Measurements from ENCODE around the gene USP10.

The USP10 gene

GRCh38 chr16:84749072-84749471 is 49.3 kb downstream of the USP10 start:
- no peak overlapping the region for H3K4me3 ChIP-seq (ENCODE audit: low read depth, low read length)
- in situ Hi-C loops (cut with HindIII; ENCODE audit: low sequenced_read_pairs): no loop called here
- TF ChIP-seq, protein P1, sequence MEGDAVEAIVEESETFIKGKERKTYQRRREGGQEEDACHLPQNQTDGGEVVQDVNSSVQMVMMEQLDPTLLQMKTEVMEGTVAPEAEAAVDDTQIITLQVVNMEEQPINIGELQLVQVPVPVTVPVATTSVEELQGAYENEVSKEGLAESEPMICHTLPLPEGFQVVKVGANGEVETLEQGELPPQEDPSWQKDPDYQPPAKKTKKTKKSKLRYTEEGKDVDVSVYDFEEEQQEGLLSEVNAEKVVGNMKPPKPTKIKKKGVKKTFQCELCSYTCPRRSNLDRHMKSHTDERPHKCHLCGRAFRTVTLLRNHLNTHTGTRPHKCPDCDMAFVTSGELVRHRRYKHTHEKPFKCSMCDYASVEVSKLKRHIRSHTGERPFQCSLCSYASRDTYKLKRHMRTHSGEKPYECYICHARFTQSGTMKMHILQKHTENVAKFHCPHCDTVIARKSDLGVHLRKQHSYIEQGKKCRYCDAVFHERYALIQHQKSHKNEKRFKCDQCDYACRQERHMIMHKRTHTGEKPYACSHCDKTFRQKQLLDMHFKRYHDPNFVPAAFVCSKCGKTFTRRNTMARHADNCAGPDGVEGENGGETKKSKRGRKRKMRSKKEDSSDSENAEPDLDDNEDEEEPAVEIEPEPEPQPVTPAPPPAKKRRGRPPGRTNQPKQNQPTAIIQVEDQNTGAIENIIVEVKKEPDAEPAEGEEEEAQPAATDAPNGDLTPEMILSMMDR (IDR thresholded peaks at IDR 0.05; ENCODE audit: low read depth, low read length): no peak
- no peak for DNase-seq (ENCODE audit: low read depth, low spot score)

DNA sequence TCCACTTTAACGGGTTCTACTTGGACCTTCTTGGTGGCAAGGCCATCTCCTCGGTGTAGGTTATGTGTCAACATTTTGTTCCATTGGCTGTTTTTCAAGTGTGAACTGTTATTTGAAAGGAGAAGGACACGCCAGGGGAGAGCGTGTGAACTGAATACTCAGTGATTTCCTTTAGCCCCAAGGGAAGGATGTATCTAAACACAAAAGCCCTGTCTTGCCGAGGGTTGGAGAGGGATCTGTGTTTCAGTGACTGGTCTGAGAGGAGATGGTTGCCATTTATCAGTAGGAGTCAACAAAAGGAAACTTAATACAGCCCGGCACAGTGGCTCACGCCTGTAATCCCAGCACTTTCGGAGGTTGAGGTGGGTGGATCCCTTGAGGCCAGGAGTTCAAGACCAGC is 50.0 kb downstream of the USP10 start:
- in situ Hi-C loops (cut with HindIII; ENCODE audit: low sequenced_read_pairs): no loop called here
- TF ChIP-seq, protein P1 (IDR thresholded peaks at IDR 0.05; ENCODE audit: low read depth, low read length): no peak
- no peak overlapping the region for H3K4me3 ChIP-seq (ENCODE audit: low read depth, low read length)
- DNase-seq (ENCODE audit: low read depth, low spot score): no peak

GRCh38 chr16:84750575-84750974 is 50.8 kb downstream of the USP10 start:
- TF ChIP-seq, protein P1 (IDR thresholded peaks at IDR 0.05; ENCODE audit: low read depth, low read length): no peak
- in situ Hi-C loops (cut with HindIII; ENCODE audit: low sequenced_read_pairs): no loop called here
- DNase-seq (ENCODE audit: low read depth, low spot score): no peak
- no peak overlapping the region for H3K4me3 ChIP-seq (ENCODE audit: low read depth, low read length)

DNA sequence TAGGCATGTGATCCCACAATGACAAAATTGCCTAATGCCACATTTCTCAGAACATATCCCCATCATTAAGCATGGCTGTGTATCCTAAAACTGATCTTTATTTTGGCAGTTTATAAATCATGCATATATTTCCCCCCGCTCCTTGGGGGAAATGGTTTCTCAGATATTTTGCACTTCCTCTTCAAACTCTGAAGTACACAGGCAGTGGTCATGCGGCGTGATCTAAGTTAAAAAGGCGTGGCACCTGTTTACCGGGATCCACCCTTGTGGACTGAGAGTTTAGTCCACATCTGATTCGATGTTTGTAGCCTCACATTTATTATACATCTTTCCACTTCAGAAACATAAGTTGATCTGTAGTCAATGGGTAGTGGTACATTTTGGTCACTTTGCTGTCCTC is 51.4 kb downstream of the USP10 start:
- in situ Hi-C loops (cut with HindIII; ENCODE audit: low sequenced_read_pairs): no loop called here
- no peak for DNase-seq (ENCODE audit: low read depth, low spot score)
- TF ChIP-seq, protein P1 (IDR thresholded peaks at IDR 0.05; ENCODE audit: low read depth, low read length): no peak
- H3K4me3 ChIP-seq (ENCODE audit: low read depth, low read length): no peak overlapping the region

DNA sequence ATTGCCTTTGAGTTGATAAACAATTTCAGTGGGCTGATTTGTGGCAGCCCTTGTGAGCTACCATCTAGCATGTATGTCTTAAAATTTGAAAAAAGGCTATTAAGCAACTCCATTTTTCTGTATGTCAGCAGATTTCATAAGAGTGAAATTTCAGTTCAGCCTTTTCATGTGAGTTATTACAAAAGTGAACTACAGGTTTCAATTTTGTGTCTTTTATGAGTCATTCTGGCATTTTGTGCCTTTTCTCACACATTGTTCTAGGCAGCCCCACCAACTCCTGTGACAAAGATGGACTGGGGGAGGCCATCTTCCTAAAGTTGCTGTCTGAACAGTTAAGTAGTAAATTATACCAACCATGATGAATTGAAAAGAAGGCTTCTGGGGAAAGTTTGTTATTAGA is 52.1 kb downstream of the USP10 start:
- TF ChIP-seq, protein P1 (IDR thresholded peaks at IDR 0.05; ENCODE audit: low read depth, low read length): no peak
- DNase-seq (ENCODE audit: low read depth, low spot score): peak; percentile 39
- no peak overlapping the region for H3K4me3 ChIP-seq (ENCODE audit: low read depth, low read length)
- in situ Hi-C loops (cut with HindIII; ENCODE audit: low sequenced_read_pairs): no loop called here

DNA sequence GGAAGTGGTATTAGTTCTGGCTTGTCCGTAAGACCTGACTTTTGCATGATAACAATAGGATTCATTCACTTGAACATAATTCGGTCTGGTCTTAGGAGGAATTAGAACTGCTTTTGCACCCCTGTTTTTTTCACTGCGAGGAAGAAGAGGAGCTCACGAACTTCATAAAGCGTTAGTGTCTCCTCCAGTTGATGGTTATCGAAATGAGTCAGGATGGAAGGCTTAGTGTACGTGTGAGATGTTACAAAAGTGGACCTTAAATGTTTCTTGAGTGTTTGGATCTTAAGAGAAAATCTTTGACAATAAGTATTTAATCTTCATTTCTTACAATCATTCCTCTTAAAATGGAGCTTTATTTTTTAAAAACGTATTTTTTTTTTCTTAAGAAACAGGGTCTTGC is 52.8 kb downstream of the USP10 start:
- H3K4me3 ChIP-seq (ENCODE audit: low read depth, low read length): no peak overlapping the region
- TF ChIP-seq, protein P1 (IDR thresholded peaks at IDR 0.05; ENCODE audit: low read depth, low read length): no peak
- in situ Hi-C loops (cut with HindIII; ENCODE audit: low sequenced_read_pairs): no loop called here
- no peak for DNase-seq (ENCODE audit: low read depth, low spot score)

All from astrocyte of the spinal cord (primary cell).